Activated CD8-positive, alpha-beta T cell treated with anti-CD3 and anti-CD28 coated beads for 36 hours (primary cell): ENCODE measurements around the gene NT5DC3. TPM values are rescaled to one million over a fixed set of nuclear protein-coding genes. Genes with fewer than 3 reads are reported as not detected.

Experiments
- ATAC-seq: fragments of 200-7000 bp; cut with Tn5 transposase; one replicate; pipeline ENCODE4 v1.10.0; 2021; ENCODE audit warnings: mild to moderate bottlenecking, moderate library complexity
- CTCF ChIA-PET: fragments of 350-600 bp; sonication (Branson Sonifier 250); formaldehyde crosslinking; loops from one replicate; lab custom pipeline; 2021; ENCODE audit warnings: antibody characterized with exemption; lab: Charles Lee
- POLR2A ChIA-PET: fragments of 350-600 bp; sonication (Branson Sonifier 250); formaldehyde crosslinking; loops from one replicate; lab custom pipeline; 2021; ENCODE audit warnings: antibody characterized with exemption; lab: Charles Lee
- DNase-seq: peaks from one replicate; pipeline ENCODE4 v3.0.0-alpha.2; 2020
- H3K27ac Mint-ChIP-seq: one replicate; pipeline ENCODE4 v1.8.0; 2021; ENCODE audit warnings: mild to moderate bottlenecking, mixed read lengths
- H3K27me3 Mint-ChIP-seq: one replicate; pipeline ENCODE4 v1.8.0; 2021; ENCODE audit warnings: mixed read lengths
- H3K36me3 Mint-ChIP-seq: one replicate; pipeline ENCODE4 v1.8.0; 2021; ENCODE audit warnings: low read depth, mixed read lengths
- H3K4me1 Mint-ChIP-seq: one replicate; pipeline ENCODE4 v1.8.0; 2021; ENCODE audit warnings: low read depth, mixed read lengths
- H3K4me3 Mint-ChIP-seq: one replicate; pipeline ENCODE4 v1.8.0; 2021; ENCODE audit warnings: mild to moderate bottlenecking, moderate library complexity, mixed read lengths
- H3K9me3 Mint-ChIP-seq: one replicate; pipeline ENCODE4 v1.8.0; 2021; ENCODE audit warnings: mixed read lengths
- intact Hi-C: fragments of 100-400 bp; cut with micrococcal nuclease; formaldehyde crosslinking; loops from one replicate; pipeline ENCODE4 v1.10.0; 2022
- total RNA-seq, 2 experiments: library from RNA; stranded (reverse); gene quantifications; one replicate each; pipeline ENCODE4 v1.2.3, GENCODE V29; 2021
- TF ChIP-seq, protein P1 (sequence below): fragments of 200-600 bp; IDR thresholded peaks from one replicate; pipeline ENCODE4 v1.8.0; 2022; ENCODE audit warnings: antibody characterized with exemption, mild to moderate bottlenecking

NT5DC3 gene
- total RNA-seq, 2 experiments from 2014 or later: 8.6 to 9.4 TPM

- H3K27me3 Mint-ChIP-seq: no peaks in the 10 kb centered on the region
- peaks cover 14% of the 10 kb centered on the region for H3K4me1 Mint-ChIP-seq
- TF ChIP-seq, protein P1, sequence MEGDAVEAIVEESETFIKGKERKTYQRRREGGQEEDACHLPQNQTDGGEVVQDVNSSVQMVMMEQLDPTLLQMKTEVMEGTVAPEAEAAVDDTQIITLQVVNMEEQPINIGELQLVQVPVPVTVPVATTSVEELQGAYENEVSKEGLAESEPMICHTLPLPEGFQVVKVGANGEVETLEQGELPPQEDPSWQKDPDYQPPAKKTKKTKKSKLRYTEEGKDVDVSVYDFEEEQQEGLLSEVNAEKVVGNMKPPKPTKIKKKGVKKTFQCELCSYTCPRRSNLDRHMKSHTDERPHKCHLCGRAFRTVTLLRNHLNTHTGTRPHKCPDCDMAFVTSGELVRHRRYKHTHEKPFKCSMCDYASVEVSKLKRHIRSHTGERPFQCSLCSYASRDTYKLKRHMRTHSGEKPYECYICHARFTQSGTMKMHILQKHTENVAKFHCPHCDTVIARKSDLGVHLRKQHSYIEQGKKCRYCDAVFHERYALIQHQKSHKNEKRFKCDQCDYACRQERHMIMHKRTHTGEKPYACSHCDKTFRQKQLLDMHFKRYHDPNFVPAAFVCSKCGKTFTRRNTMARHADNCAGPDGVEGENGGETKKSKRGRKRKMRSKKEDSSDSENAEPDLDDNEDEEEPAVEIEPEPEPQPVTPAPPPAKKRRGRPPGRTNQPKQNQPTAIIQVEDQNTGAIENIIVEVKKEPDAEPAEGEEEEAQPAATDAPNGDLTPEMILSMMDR: no peak
- ChIA-PET CTCF (interaction anchor here (1.5 kb wide), 1 partner anchor 18 kb away, joined by 5 read pairs; no protein-coding TSS in a partner anchor), POLR2A (no interaction called here)
- ATAC-seq: no peak
- intact Hi-C loops: no loop called here
- H3K9me3 Mint-ChIP-seq: no peaks in the 10 kb centered on the region
- H3K4me3 Mint-ChIP-seq: no peak overlapping the region
- no peak overlapping the region for H3K27ac Mint-ChIP-seq
- no peak for DNase-seq
- peaks cover 15% of the 10 kb centered on the region for H3K36me3 Mint-ChIP-seq
Measured at GRCh38 chr12:103830730-103831320, 10.2 kb downstream of the NT5DC3 start.

GRCh38 chr12:103830025-103830725 is 10.9 kb downstream of the NT5DC3 start:
- POLR2A ChIA-PET: interaction anchor here (0.6 kb wide), 1 partner anchor 12 kb away, joined by 4 read pairs; no protein-coding TSS in a partner anchor
- ATAC-seq (no peak), DNase-seq (no peak)
- intact Hi-C loops: no loop called here
- Mint-ChIP-seq H3K9me3 (no peaks in the 10 kb centered on the region), H3K36me3 (peaks cover 12% of the 10 kb centered on the region), H3K4me1 (peaks cover 14% of the 10 kb centered on the region), H3K4me3 (no peak overlapping the region), H3K27me3 (no peaks in the 10 kb centered on the region), H3K27ac (no peak overlapping the region)
- TF ChIP-seq, protein P1: no peak
- CTCF ChIA-PET: interaction anchor here (1.5 kb wide), 1 partner anchor 17 kb away, joined by 5 read pairs; no protein-coding TSS in a partner anchor

DNA sequence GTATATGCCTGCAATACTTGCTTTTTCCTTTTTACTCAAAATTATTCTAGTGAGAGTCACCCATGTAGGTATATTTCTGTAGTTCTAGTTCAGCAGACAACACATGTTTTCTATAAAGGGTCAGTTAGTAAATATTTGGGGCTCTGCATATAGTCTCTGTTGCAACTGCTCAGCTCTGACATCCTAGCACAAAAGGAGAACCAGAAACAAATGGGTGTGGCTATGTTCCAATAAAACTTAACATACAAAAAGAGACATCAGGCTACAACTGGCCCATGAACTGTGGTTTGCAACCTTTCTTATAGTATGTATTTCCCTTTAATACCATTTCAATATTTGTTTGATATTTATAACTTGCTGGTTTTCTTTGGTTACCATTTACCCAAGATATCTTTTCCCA is 11.9 kb downstream of the NT5DC3 start:
- H3K36me3 Mint-ChIP-seq: peaks cover 12% of the 10 kb centered on the region
- no peak overlapping the region for H3K4me3 Mint-ChIP-seq
- DNase-seq (no peak), ATAC-seq (no peak)
- POLR2A ChIA-PET: interaction anchor here (0.6 kb wide), 1 partner anchor 238 kb away, joined by 4 read pairs; no protein-coding TSS in a partner anchor
- CTCF ChIA-PET: no interaction called here
- no peaks in the 10 kb centered on the region for H3K9me3 Mint-ChIP-seq
- H3K27me3 Mint-ChIP-seq: no peaks in the 10 kb centered on the region
- peaks cover 14% of the 10 kb centered on the region for H3K4me1 Mint-ChIP-seq
- intact Hi-C loops: no loop called here
- H3K27ac Mint-ChIP-seq: no peak overlapping the region
- TF ChIP-seq, protein P1: no peak

- DNase-seq: no peak
- ChIA-PET CTCF (interaction anchor here (1.0 kb wide), 1 partner anchor 281 kb away, joined by 3 read pairs; no protein-coding TSS in a partner anchor), POLR2A (no interaction called here)
- Mint-ChIP-seq H3K27ac (no peak overlapping the region), H3K4me1 (peaks cover 14% of the 10 kb centered on the region), H3K9me3 (no peaks in the 10 kb centered on the region), H3K4me3 (no peak overlapping the region), H3K36me3 (peaks cover 12% of the 10 kb centered on the region), H3K27me3 (no peaks in the 10 kb centered on the region)
- TF ChIP-seq, protein P1: no peak
- ATAC-seq: no peak
- intact Hi-C loops: no loop called here
Measured at GRCh38 chr12:103827911-103828391, 13.1 kb downstream of the NT5DC3 start.

- ChIA-PET POLR2A (no interaction called here), CTCF (no interaction called here)
- no peak for DNase-seq
- no peak for ATAC-seq
- Mint-ChIP-seq H3K27me3 (no peaks in the 10 kb centered on the region), H3K4me1 (peaks cover 3% of the 10 kb centered on the region), H3K36me3 (peaks cover 10% of the 10 kb centered on the region), H3K4me3 (no peak overlapping the region), H3K27ac (no peak overlapping the region), H3K9me3 (no peaks in the 10 kb centered on the region)
- TF ChIP-seq, protein P1: no peak
- intact Hi-C loops: no loop called here
Measured at GRCh38 chr12:103824845-103825244, 16.2 kb downstream of the NT5DC3 start.
